ENCODE results near the gene SLC37A1.

DNA sequence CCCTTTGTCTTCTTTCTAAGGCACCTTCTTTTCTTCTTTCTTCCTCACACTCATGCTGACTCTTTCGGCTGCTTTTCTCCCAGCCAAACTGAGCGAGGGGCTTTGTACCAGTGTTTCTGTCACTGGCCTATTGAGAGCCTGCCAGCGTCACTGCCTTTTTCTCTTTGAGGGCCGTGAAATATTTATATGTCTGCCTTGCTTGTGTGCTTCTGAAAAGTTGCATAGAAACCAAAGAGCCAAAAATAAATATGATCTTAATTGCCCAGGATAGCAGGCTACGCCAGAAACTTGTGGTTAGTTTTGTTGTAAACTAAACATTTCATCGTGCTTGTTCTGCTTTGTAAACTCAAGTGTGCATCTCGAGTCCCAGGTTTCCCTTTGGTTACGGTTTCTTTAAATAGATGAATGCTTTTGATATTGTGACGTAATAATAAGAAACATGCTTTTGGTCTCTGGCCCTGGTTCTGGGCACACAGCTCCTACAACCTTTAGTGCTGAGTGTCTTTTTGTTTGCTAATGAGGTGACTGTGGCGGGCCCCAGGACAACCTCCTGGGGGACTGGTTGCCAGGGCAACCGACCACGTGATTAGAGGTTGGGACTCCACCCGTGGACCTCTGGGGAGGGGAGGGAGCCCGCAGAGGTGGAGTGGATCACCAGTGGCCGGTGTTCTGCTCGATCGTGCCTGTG lies 10.8 kb downstream of the SLC37A1 start:
- TF ChIP-seq, protein P1, sequence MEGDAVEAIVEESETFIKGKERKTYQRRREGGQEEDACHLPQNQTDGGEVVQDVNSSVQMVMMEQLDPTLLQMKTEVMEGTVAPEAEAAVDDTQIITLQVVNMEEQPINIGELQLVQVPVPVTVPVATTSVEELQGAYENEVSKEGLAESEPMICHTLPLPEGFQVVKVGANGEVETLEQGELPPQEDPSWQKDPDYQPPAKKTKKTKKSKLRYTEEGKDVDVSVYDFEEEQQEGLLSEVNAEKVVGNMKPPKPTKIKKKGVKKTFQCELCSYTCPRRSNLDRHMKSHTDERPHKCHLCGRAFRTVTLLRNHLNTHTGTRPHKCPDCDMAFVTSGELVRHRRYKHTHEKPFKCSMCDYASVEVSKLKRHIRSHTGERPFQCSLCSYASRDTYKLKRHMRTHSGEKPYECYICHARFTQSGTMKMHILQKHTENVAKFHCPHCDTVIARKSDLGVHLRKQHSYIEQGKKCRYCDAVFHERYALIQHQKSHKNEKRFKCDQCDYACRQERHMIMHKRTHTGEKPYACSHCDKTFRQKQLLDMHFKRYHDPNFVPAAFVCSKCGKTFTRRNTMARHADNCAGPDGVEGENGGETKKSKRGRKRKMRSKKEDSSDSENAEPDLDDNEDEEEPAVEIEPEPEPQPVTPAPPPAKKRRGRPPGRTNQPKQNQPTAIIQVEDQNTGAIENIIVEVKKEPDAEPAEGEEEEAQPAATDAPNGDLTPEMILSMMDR (IDR thresholded peaks at IDR 0.05), result no peak
- TF ChIP-seq POLR2A (IDR thresholded peaks at IDR 0.05), result peak in 1 of 2 donors; percentile 11
